WTC11 (cell line): Measurements from ENCODE around the gene EGFL8. TPM values are rescaled to one million over a fixed set of nuclear protein-coding genes. Genes with fewer than 3 reads are reported as not detected.

ENCODE experiments used
- ATAC-seq: fragments of 200-7000 bp; cut with Tn5 transposase; 2 replicates; pipeline ENCODE4 v1.10.0; 2021; ENCODE audit warnings: mild to moderate bottlenecking, moderate library complexity
- CTCF ChIA-PET: fragments of 300-600 bp; sonication (Branson Sonifier 250); formaldehyde crosslinking; loops from one replicate; lab custom pipeline; 2021; ENCODE audit warnings: antibody characterized with exemption; lab: Charles Lee
- POLR2A ChIA-PET: fragments of 350-600 bp; sonication (Branson Sonifier 250); formaldehyde crosslinking; loops from one replicate; lab custom pipeline; 2021; ENCODE audit warnings: antibody characterized with exemption; lab: Charles Lee
- DNase-seq: peaks from one replicate; pipeline ENCODE4 v3.0.0; 2021; ENCODE audit warnings: low spot score
- H3K27ac Mint-ChIP-seq: 2 replicates; pipeline ENCODE4 v1.8.0; 2021; ENCODE audit warnings: mixed read lengths
- H3K27me3 Mint-ChIP-seq: 2 replicates; pipeline ENCODE4 v1.8.0; 2021; ENCODE audit warnings: low read depth, mild to moderate bottlenecking, moderate library complexity, mixed read lengths
- H3K36me3 Mint-ChIP-seq: 2 replicates; pipeline ENCODE4 v1.8.0; 2021; ENCODE audit warnings: mixed read lengths
- H3K4me1 Mint-ChIP-seq: 2 replicates; pipeline ENCODE4 v1.8.0; 2022; ENCODE audit warnings: mixed read lengths
- H3K4me3 Mint-ChIP-seq: 2 replicates; pipeline ENCODE4 v1.8.0; 2021; ENCODE audit warnings: mild to moderate bottlenecking, moderate library complexity, mixed read lengths
- H3K9me3 Mint-ChIP-seq: 2 replicates; pipeline ENCODE4 v1.8.0; 2021; ENCODE audit warnings: mixed read lengths
- AFF4 ChIP-seq: sonication (generic); formaldehyde crosslinking; IDR thresholded peaks from 2 replicates; pipeline ENCODE4 v1.8.1; 2023; ENCODE audit warnings: mild to moderate bottlenecking, missing genetic modification reagents, borderline replicate concordance
- ARID4B ChIP-seq: sonication (generic); formaldehyde crosslinking; IDR thresholded peaks from 2 replicates; pipeline ENCODE4 v1.8.0; 2023; ENCODE audit warnings: missing genetic modification reagents, mild to moderate bottlenecking, borderline replicate concordance
- CREM ChIP-seq: sonication (generic); formaldehyde crosslinking; IDR thresholded peaks from 2 replicates; pipeline ENCODE4 v1.8.1; 2022; ENCODE audit warnings: mild to moderate bottlenecking, missing genetic modification reagents, moderate library complexity
- HMGA2 ChIP-seq: fragments of 250-450 bp; sonication (Bioruptor Pico); IDR thresholded peaks from 2 replicates; pipeline ENCODE4 v1.4.0; 2021; ENCODE audit warnings: mild to moderate bottlenecking, moderate library complexity
- PRRX2 ChIP-seq: fragments of 250-450 bp; sonication (Bioruptor Pico); IDR thresholded peaks from 2 replicates; pipeline ENCODE4 v1.8.0; 2021; ENCODE audit warnings: mild to moderate bottlenecking
- TP53 ChIP-seq: sonication (generic); formaldehyde crosslinking; IDR thresholded peaks from 2 replicates; pipeline ENCODE4 v1.8.1; 2023; ENCODE audit warnings: mild to moderate bottlenecking, missing genetic modification reagents
- ZBTB43 ChIP-seq: sonication (generic); formaldehyde crosslinking; IDR thresholded peaks from 2 replicates; pipeline ENCODE4 v1.8.1; 2023; ENCODE audit warnings: mild to moderate bottlenecking, missing genetic modification reagents
- ZNF232 ChIP-seq: sonication (generic); formaldehyde crosslinking; IDR thresholded peaks from 2 replicates; pipeline ENCODE4 v1.8.0; 2022; ENCODE audit warnings: mild to moderate bottlenecking, missing genetic modification reagents
- ZNF396 ChIP-seq: fragments of 250-450 bp; sonication (Bioruptor Pico); IDR thresholded peaks from 2 replicates; pipeline ENCODE4 v1.8.0; 2021; ENCODE audit warnings: mild to moderate bottlenecking, moderate library complexity, borderline replicate concordance
- total RNA-seq: library from RNA; stranded (reverse); gene quantifications from 3 replicates; pipeline ENCODE4 v1.2.3, GENCODE V29; 2021
- TF ChIP-seq, protein P1 (sequence below): sonication (generic); formaldehyde crosslinking; conservative IDR thresholded peaks from 2 replicates; pipeline ENCODE4 v1.8.1; 2023; ENCODE audit warnings: mild to moderate bottlenecking, low read depth, missing genetic modification reagents, moderate library complexity

Gene EGFL8
- total RNA-seq, 1 experiment from 2014 or later: 17.5 TPM

DNA sequence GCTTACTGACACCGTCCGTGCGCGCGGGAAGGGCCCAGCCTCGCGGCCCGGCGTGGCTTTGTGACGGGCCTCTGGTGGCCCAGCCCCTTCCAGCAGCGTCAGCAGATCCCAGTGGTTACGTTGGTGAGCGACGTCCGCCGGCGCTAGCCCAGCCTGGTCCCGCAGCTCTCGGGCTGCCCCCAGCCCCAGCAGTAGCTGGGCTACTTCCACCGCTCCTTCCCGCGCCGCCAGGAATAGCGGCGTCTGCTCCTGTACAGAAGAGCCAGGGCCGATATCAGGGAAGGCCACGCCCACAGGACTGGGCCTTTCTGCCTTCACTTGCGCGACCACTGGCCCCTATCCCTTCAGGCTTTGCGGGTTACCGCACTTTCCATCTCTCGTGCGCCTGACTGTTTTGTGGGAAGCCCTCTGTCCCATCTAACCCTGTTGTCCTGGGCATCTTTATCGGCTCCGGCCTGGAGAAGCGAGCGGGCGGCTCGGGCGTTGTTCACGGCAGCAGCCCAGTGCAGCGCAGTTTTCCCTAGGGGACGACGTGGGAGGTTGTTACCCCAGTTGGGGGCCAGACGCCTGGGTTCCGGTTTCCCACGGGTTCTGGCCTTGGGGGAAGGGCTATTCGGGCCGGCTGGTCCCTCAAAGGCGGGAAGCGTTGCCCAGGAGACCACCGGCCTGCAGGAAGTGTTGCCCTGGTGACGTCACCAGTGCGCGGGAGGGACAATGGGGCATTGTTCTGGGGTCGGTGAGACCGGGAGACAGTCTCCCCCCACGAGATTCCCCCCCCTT lies 31.7 kb downstream of the EGFL8 start (continued):
- TF ChIP-seq ARID4B (CRISPR knock-in tag) (peak; percentile 86; the same call in 1 of the 2 replicates), TP53 (CRISPR knock-in tag) (no peak), CREM (CRISPR knock-in tag) (peak; percentile 91)
- TF ChIP-seq, protein P1, sequence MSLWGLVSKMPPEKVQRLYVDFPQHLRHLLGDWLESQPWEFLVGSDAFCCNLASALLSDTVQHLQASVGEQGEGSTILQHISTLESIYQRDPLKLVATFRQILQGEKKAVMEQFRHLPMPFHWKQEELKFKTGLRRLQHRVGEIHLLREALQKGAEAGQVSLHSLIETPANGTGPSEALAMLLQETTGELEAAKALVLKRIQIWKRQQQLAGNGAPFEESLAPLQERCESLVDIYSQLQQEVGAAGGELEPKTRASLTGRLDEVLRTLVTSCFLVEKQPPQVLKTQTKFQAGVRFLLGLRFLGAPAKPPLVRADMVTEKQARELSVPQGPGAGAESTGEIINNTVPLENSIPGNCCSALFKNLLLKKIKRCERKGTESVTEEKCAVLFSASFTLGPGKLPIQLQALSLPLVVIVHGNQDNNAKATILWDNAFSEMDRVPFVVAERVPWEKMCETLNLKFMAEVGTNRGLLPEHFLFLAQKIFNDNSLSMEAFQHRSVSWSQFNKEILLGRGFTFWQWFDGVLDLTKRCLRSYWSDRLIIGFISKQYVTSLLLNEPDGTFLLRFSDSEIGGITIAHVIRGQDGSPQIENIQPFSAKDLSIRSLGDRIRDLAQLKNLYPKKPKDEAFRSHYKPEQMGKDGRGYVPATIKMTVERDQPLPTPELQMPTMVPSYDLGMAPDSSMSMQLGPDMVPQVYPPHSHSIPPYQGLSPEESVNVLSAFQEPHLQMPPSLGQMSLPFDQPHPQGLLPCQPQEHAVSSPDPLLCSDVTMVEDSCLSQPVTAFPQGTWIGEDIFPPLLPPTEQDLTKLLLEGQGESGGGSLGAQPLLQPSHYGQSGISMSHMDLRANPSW: no peak

- Mint-ChIP-seq H3K4me3 (peak overlapping the region; percentile 95), H3K27ac (peak overlapping the region; percentile 100), H3K27me3 (peaks cover 3% of the 10 kb centered on the region; the same call in 1 of the 2 replicates), H3K9me3 (no peaks in the 10 kb centered on the region), H3K4me1 (peaks cover 41% of the 10 kb centered on the region), H3K36me3 (no peaks in the 10 kb centered on the region)
- TF ChIP-seq ZNF396 (CRISPR knock-in tag) (no peak), ZBTB43 (CRISPR knock-in tag) (peak; percentile 60; the same call in 1 of the 2 replicates)
- DNase-seq (no peak), ATAC-seq (no peak)
- POLR2A ChIA-PET: no interaction called here
- CTCF ChIA-PET: interaction anchor here (0.7 to 1.8 kb wide), 3 partner anchors 16 to 800 kb away, joined by 3 to 5 read pairs (median 3); no protein-coding TSS in a partner anchor
These were observed 32.6 kb downstream of the EGFL8 start for GRCh38 chr6:32196682-32197616.

- H3K9me3 Mint-ChIP-seq: no peaks in the 10 kb centered on the region
- ATAC-seq (no peak), DNase-seq (no peak)
- no peak overlapping the region for H3K27ac Mint-ChIP-seq
- H3K4me1 Mint-ChIP-seq: peaks cover 28% of the 10 kb centered on the region
- H3K4me3 Mint-ChIP-seq: no peak overlapping the region
- CTCF ChIA-PET: interaction anchor here (0.7 to 1.5 kb wide), 3 partner anchors 150 to 786 kb away, joined by 3 to 4 read pairs (median 4); no protein-coding TSS in a partner anchor
- H3K36me3 Mint-ChIP-seq: no peaks in the 10 kb centered on the region
- H3K27me3 Mint-ChIP-seq: peaks cover 3% of the 10 kb centered on the region; the same call in 1 of the 2 replicates
- POLR2A ChIA-PET: no interaction called here
- TF ChIP-seq AFF4 (CRISPR knock-in tag) (no peak), ARID4B (CRISPR knock-in tag) (no peak), ZNF232 (no peak), TP53 (CRISPR knock-in tag) (no peak), HMGA2 (CRISPR knock-in tag) (no peak), PRRX2 (CRISPR knock-in tag) (no peak)
These were observed 33.9 kb downstream of the EGFL8 start for GRCh38 chr6:32198345-32198696.
